Loucy (cell line): ENCODE results near the gene PPL.

ENCODE experiments used
- H2AFZ ChIP-seq: fragments of 200-600 bp; sonication (generic); 2 replicates; pipeline ENCODE4 v1.6.0; 2016; ENCODE audit warnings: antibody characterized with exemption, mild to moderate bottlenecking, low read length, moderate library complexity
- H3F3A ChIP-seq: fragments of 200-600 bp; 2 replicates; pipeline ENCODE4 v1.6.0; 2016; ENCODE audit warnings: antibody characterized with exemption, low read depth, mild to moderate bottlenecking
- H3K27me3 ChIP-seq: fragments of 200-600 bp; sonication (generic); 2 replicates; pipeline ENCODE4 v1.6.1; 2014; ENCODE audit warnings: low read length, mild to moderate bottlenecking; ENCODE audit not compliant: insufficient read depth, poor library complexity, severe bottlenecking
- H3K36me3 ChIP-seq: fragments of 200-600 bp; sonication (generic); 2 replicates; pipeline ENCODE4 v1.6.1; 2016; ENCODE audit warnings: low read length; ENCODE audit not compliant: insufficient read depth
- H3K4me1 ChIP-seq: fragments of 200-600 bp; sonication (generic); 2 replicates; pipeline ENCODE4 v1.5.1; 2014; ENCODE audit warnings: low read length, mild to moderate bottlenecking; ENCODE audit not compliant: insufficient read depth, poor library complexity, severe bottlenecking
- H3K4me2 ChIP-seq: fragments of 200-600 bp; sonication (generic); 2 replicates; pipeline ENCODE4 v1.6.0; 2014; ENCODE audit warnings: antibody characterized with exemption, low read length, low read depth, mild to moderate bottlenecking; ENCODE audit not compliant: poor library complexity, severe bottlenecking
- H3K4me3 ChIP-seq: fragments of 200-600 bp; sonication (generic); 2 replicates; pipeline ENCODE4 v1.5.1; 2014; ENCODE audit warnings: low read length, mild to moderate bottlenecking, mixed read lengths; ENCODE audit not compliant: poor library complexity, severe bottlenecking
- H3K79me2 ChIP-seq: fragments of 200-600 bp; sonication (generic); 2 replicates; pipeline ENCODE4 v1.6.1; 2014; ENCODE audit warnings: low read length; ENCODE audit not compliant: insufficient read depth
- H3K9ac ChIP-seq: fragments of 200-600 bp; sonication (generic); 2 replicates; pipeline ENCODE4 v1.6.0; 2014; ENCODE audit warnings: mild to moderate bottlenecking, low read depth, low read length, moderate library complexity; ENCODE audit not compliant: poor library complexity, severe bottlenecking
- H3K9me2 ChIP-seq: fragments of 200-600 bp; sonication (generic); replicated peaks from 2 replicates; pipeline ENCODE4 v1.6.1; 2016; ENCODE audit warnings: low read depth, low read length, mixed read lengths
- H3K9me3 ChIP-seq: fragments of 200-600 bp; sonication (generic); 2 replicates; pipeline ENCODE4 v1.6.1; 2014; ENCODE audit warnings: mild to moderate bottlenecking, antibody characterized with exemption, low read length, low read depth; ENCODE audit not compliant: insufficient read depth
- H4K20me1 ChIP-seq: fragments of 200-600 bp; sonication (generic); 2 replicates; pipeline ENCODE4 v1.6.0; 2014; ENCODE audit warnings: antibody characterized with exemption, low read length, mild to moderate bottlenecking; ENCODE audit not compliant: insufficient read depth, poor library complexity, severe bottlenecking
- EZH2phosphoT487 ChIP-seq: fragments of 200-600 bp; IDR thresholded peaks from 2 replicates; pipeline ENCODE4 v1.6.1; 2018; ENCODE audit warnings: antibody characterized with exemption, mild to moderate bottlenecking, moderate library complexity, borderline replicate concordance
- TF ChIP-seq, protein P1 (sequence below): fragments of 200-600 bp; sonication (generic); conservative IDR thresholded peaks from 2 replicates; pipeline ENCODE4 v1.5.1; 2014; ENCODE audit warnings: mild to moderate bottlenecking, antibody characterized with exemption, low read length

Gene PPL

DNA sequence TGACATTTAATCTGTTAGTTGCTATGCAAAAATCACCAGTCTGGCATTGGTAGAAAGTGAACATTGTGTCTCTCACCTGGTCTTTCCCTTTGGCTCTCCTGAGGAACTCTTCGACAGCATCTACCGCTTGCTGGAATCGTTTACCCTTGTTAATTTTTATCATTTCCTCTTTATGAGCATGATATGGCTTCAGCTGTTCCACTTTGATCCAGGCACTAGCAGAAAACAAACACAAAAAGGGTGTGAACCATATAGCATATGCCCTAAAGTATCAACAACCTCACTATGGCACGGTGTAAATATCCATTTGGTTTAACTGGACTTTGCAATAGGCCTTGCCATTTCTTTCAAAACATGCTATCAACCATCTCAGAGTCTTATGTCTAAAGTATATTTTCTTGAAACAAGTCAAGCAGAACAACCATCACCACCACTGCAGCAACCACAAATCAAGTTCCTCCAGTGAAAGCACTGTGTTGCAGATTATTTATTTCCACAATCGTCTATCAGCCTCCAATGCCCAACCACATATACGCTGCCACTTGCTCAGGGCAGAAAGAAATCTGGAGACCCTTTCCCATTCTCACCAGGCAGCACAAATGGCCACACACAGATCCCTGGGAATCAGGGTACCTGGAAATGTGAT is 104.1 kb downstream of the PPL start:
- Histone ChIP-seq H4K20me1 (no peaks in the 10 kb centered on the region), H3K9ac (no peak overlapping the region), H3F3A (no peaks in the 10 kb centered on the region), H3K4me1 (no peaks in the 10 kb centered on the region), H3K79me2 (no peaks in the 10 kb centered on the region), H2AFZ (no peak overlapping the region), H3K27me3 (no peaks in the 10 kb centered on the region), H3K4me3 (no peak overlapping the region), H3K4me2 (no peak overlapping the region), H3K9me3 (no peaks in the 10 kb centered on the region), H3K9me2 (no peaks in the 10 kb centered on the region), H3K36me3 (peaks cover 40% of the 10 kb centered on the region; the same call in 1 of the 2 replicates)
- TF ChIP-seq, protein P1, sequence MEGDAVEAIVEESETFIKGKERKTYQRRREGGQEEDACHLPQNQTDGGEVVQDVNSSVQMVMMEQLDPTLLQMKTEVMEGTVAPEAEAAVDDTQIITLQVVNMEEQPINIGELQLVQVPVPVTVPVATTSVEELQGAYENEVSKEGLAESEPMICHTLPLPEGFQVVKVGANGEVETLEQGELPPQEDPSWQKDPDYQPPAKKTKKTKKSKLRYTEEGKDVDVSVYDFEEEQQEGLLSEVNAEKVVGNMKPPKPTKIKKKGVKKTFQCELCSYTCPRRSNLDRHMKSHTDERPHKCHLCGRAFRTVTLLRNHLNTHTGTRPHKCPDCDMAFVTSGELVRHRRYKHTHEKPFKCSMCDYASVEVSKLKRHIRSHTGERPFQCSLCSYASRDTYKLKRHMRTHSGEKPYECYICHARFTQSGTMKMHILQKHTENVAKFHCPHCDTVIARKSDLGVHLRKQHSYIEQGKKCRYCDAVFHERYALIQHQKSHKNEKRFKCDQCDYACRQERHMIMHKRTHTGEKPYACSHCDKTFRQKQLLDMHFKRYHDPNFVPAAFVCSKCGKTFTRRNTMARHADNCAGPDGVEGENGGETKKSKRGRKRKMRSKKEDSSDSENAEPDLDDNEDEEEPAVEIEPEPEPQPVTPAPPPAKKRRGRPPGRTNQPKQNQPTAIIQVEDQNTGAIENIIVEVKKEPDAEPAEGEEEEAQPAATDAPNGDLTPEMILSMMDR, result no peak
- no peak for TF ChIP-seq EZH2phosphoT487
